Thyroid gland (tissue), 4 donors: ENCODE results near the gene RGSL1.

Experiments used
- CTCF ChIP-seq, 6 experiments: fragments of 200-600 bp in 3 of 6; fragments of 450-650 bp in 3 of 6; sonication (generic) in 3 of 6; IDR thresholded peaks; one replicate each; pipeline ENCODE4 v1.5.1; 2016 to 2019; ENCODE audit warnings: antibody characterized with exemption in 6 of 6, mild to moderate bottlenecking in 2 of 6, inconsistent platforms in 1 of 6, moderate library complexity in 1 of 6
- POLR2A ChIP-seq, 2 donors: fragments of 450-650 bp; IDR thresholded peaks; one replicate each; pipeline ENCODE4 v1.6.1; 2017; ENCODE audit warnings: antibody characterized with exemption in 2 of 2, mild to moderate bottlenecking in 2 of 2, moderate library complexity in 1 of 2

GRCh38 chr1:182601416-182601786 lies 151.5 kb downstream of the RGSL1 start:
- no peak for TF ChIP-seq POLR2A (IDR thresholded peaks at IDR 0.05)
- TF ChIP-seq CTCF (IDR thresholded peaks at IDR 0.05), result peak; percentile 63 to 98 (median 94)
